Cardiac fibroblast (primary cell): ENCODE data around the gene ACTRT2.

Experiments used
- DNase-seq, 2 donors: peaks; one replicate each; pipeline versions ENCODE4 v3.0.0 to v3.0.0-alpha.2; 2010; ENCODE audit warnings: low read depth in 2 of 2
- H3K4me3 ChIP-seq, 2 donors: replicated peaks in 1 of 2; 1 replicate in 1 of 2; 2 replicates in 1 of 2; pipeline ENCODE4 v1.5.1; 2011; ENCODE audit warnings: low read depth in 2 of 2, low read length in 2 of 2, mild to moderate bottlenecking in 2 of 2, moderate library complexity in 1 of 2
- CTCF ChIP-seq: IDR thresholded peaks from one replicate; pipeline ENCODE4 v1.5.1; 2011; ENCODE audit warnings: low read depth, mild to moderate bottlenecking, low read length, inconsistent platforms

Gene ACTRT2

DNA sequence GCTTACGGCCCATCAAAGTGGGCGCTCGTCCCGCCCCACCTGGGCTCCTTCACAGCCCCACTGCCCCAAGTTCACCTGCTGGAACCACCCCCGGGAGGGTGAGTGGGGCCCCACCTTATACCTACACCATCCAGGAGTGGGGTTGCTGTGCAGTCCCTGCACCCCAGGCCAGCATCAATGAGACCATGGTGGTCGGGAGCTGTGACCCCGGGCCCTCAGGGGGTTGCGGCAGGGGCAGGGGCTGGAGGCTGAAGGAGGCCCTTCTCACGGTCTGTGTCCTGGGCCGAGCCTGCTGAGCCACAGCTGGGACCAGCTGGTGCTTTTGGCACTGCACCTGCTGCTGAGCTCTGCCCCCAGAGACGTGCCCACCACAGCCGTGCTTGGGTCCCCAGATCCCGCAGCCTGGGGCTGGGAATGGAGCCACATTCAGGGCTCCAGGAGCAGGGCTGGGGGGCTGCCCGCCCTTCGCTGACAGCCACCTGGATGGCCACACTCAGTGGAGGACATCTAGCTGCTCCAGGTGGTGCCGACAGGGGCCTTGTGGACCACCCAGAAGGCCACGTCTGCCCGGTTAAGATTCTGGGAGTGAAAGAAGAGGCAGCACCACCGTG is 17.4 kb downstream of the ACTRT2 start:
- no peak overlapping the region for H3K4me3 ChIP-seq
- DNase-seq, result no peak
- no peak for TF ChIP-seq CTCF

DNA sequence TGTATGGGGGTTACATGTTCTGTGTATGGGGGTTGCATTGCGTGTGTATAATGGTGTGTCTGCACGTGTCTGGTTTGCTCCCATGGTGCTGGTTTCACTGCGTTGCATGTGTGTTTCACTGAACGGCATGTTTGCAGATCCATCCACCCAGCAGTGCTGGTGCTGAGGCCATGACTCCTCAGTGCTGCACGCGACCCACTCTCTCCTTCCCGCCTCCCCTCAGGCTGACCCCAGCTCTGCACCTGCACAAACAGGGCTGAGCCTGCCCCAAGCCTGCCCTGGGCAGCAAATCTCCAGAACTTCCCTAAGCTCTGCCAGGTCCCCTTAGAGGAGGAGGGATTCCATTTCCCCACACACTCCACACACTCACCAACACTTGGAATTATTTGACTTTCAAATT is 18.7 kb downstream of the ACTRT2 start:
- no peak for TF ChIP-seq CTCF
- no peak for DNase-seq
- H3K4me3 ChIP-seq, result no peak overlapping the region

GRCh38 chr1:3042481-3042880 is 21.2 kb downstream of the ACTRT2 start:
- TF ChIP-seq CTCF, result no peak
- no peak for DNase-seq
- no peak overlapping the region for H3K4me3 ChIP-seq

- no peak for TF ChIP-seq CTCF
- DNase-seq, result no peak
- no peak overlapping the region for H3K4me3 ChIP-seq
Measured at GRCh38 chr1:3049164-3049563, 27.9 kb downstream of the ACTRT2 start.

DNA sequence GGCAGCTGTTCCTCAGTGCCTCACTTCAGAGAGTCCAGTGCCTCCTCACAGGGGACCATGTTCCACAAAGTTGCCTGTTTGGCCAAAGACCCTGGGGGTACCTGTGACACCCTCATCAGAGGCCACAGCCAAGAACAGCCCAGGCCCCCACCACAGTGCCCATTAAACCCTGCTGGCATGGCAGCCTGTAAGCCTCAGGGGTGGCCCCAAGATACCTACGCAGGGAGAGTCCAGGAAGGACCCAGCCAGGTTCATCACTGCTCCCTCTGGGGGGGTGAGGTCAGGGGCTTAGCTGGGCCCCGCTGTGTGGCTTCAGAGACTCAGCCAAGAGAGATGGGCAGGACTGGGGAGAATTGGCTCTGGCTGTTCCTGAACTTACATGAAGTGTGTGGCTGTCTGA is 28.6 kb downstream of the ACTRT2 start:
- no peak for TF ChIP-seq CTCF

DNA sequence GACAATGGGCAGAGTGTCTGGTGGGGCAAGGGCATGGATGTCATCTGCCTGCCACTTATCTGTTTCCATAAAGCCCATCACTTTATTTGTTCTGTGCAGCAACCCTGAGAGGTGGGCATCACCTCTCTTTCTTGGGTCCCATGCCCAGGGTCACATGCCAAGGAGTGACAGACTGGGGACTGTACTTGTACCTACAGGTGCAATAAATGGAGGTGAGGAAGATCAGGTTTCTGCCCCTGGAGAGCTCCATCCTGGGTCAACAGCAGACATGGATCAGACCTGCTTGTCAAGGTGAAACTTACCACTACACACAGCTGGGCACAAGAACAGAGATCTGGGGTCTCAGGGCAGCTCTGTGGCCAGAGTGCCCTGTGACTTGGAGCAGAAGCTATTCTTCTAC is 29.3 kb downstream of the ACTRT2 start:
- DNase-seq, result no peak

More for the DNA sequence above, 28.6 kb downstream of the ACTRT2 start:
- H3K4me3 ChIP-seq, result no peak overlapping the region
- no peak for DNase-seq

More for the DNA sequence above, 29.3 kb downstream of the ACTRT2 start:
- TF ChIP-seq CTCF, result no peak
- H3K4me3 ChIP-seq, result no peak overlapping the region
